Progenitor cell of endocrine pancreas (in vitro differentiated cells): ENCODE measurements around the gene SCAMP1. TPM values are rescaled to one million over a fixed set of nuclear protein-coding genes. Genes with fewer than 3 reads are reported as not detected.

ENCODE experiments used
- DNase-seq: peaks from one replicate; pipeline ENCODE4 v3.0.0; 2021; ENCODE audit warnings: low spot score; ENCODE audit not compliant: unreplicated experiment
- H3K27ac Mint-ChIP-seq: 2 replicates; pipeline ENCODE4 v1.8.0; 2021; ENCODE audit warnings: mild to moderate bottlenecking, moderate library complexity, mixed read lengths
- H3K27me3 Mint-ChIP-seq: 2 replicates; pipeline ENCODE4 v1.8.0; 2021; ENCODE audit warnings: mixed read lengths
- H3K36me3 Mint-ChIP-seq: 2 replicates; pipeline ENCODE4 v1.8.0; 2022; ENCODE audit warnings: mixed read lengths; ENCODE audit not compliant: insufficient read depth
- H3K4me1 Mint-ChIP-seq: 2 replicates; pipeline ENCODE4 v1.8.0; 2021; ENCODE audit warnings: low read depth, mixed read lengths
- H3K4me3 Mint-ChIP-seq: 2 replicates; pipeline ENCODE4 v1.8.0; 2021; ENCODE audit warnings: low read depth, mild to moderate bottlenecking, moderate library complexity, mixed read lengths
- H3K9me3 Mint-ChIP-seq: 2 replicates; pipeline ENCODE4 v1.8.0; 2021; ENCODE audit warnings: low read depth, mixed read lengths
- total RNA-seq: library from RNA; stranded (reverse); gene quantifications from 2 replicates; pipeline ENCODE4 v1.2.1, GENCODE V29; 2021
- TF ChIP-seq, protein P1 (sequence below): fragments of 200-600 bp; sonication (generic); IDR thresholded peaks from one replicate; pipeline ENCODE4 v1.5.0; 2021; ENCODE audit warnings: antibody characterized with exemption, mild to moderate bottlenecking; ENCODE audit not compliant: unreplicated experiment

Gene SCAMP1
- total RNA-seq, 1 donor from 2014 or later = 43.5 TPM

DNA sequence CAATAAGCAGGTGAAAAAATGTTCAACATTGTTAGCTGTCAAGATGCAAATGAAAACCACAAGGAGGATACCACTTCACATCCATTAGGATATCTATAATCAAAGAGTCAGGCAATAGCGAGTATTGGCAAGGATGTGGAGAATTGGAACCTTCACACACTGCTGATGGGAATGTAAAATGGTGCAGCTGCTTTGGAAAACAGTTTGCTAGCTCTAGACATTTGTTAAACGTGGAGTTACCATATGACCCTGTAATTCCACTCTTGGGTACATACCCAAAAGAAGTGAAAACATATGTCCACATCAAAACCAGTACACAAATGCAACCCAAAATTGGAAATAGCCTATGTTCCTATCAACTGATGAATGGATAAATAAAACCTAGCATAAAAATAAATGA is 37.4 kb downstream of the SCAMP1 start:
- Mint-ChIP-seq H3K9me3 (peaks cover 9% of the 10 kb centered on the region), H3K27me3 (no peaks in the 10 kb centered on the region), H3K4me1 (peaks cover 2% of the 10 kb centered on the region), H3K27ac (no peak overlapping the region), H3K36me3 (peaks cover 13% of the 10 kb centered on the region), H3K4me3 (no peak overlapping the region)
- TF ChIP-seq, protein P1, sequence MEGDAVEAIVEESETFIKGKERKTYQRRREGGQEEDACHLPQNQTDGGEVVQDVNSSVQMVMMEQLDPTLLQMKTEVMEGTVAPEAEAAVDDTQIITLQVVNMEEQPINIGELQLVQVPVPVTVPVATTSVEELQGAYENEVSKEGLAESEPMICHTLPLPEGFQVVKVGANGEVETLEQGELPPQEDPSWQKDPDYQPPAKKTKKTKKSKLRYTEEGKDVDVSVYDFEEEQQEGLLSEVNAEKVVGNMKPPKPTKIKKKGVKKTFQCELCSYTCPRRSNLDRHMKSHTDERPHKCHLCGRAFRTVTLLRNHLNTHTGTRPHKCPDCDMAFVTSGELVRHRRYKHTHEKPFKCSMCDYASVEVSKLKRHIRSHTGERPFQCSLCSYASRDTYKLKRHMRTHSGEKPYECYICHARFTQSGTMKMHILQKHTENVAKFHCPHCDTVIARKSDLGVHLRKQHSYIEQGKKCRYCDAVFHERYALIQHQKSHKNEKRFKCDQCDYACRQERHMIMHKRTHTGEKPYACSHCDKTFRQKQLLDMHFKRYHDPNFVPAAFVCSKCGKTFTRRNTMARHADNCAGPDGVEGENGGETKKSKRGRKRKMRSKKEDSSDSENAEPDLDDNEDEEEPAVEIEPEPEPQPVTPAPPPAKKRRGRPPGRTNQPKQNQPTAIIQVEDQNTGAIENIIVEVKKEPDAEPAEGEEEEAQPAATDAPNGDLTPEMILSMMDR = no peak
- no peak for DNase-seq

DNA sequence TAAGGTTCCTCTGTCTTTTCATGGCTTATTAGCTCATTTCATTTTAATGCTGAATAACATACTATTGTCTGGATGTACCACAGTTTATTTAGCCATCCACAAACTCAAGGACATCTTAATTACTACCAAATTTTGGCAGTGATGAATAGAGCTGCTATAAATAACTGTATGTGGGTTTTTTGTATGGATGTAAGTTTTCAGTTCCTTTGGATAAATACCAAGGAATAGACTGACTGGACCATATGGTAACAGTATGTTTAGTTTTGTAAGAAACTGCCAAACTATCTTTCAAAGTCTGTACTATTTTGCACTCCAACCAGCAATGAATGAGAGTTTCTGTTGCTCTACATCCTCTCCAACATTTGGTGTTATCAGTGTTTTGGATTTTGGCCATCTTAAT is 38.7 kb downstream of the SCAMP1 start:
- Mint-ChIP-seq H3K9me3 (peaks cover 9% of the 10 kb centered on the region), H3K4me3 (no peak overlapping the region), H3K4me1 (peaks cover 2% of the 10 kb centered on the region), H3K36me3 (peaks cover 12% of the 10 kb centered on the region), H3K27me3 (no peaks in the 10 kb centered on the region), H3K27ac (no peak overlapping the region)
- TF ChIP-seq, protein P1 = no peak
- no peak for DNase-seq

DNA sequence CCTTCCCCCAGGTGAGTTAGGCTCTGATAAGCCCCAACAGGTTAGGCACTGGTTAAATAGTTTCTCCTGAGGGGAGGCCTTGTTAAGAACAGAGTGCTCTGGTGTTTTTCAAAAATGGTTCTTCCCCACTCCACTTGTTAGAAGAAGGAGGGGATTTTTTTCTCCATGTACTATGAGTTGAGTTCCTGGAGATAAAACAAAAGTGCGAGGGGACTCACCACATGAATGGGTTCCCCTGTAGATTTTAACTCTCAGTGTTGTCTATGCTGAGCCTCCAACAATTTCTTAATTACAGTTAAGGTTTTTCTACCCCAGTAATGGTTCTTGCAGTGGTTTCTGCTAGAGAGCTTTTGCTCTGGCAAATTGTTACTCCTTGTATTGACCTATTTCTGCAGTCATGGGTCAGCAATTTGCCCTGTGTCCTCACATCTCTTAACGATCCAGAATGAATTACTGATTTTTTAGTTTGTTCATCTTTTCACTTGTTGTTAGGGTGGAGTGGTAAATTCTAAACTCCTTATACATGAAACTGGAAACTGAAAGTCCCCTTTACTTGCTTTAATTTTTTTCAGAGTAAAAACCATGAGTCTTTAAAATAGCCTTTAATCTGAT is 44.4 kb downstream of the SCAMP1 start:
- peak overlapping the region; percentile 31 for H3K27ac Mint-ChIP-seq
- no peak overlapping the region for H3K4me3 Mint-ChIP-seq
- H3K9me3 Mint-ChIP-seq = peaks cover 8% of the 10 kb centered on the region
- H3K4me1 Mint-ChIP-seq = peaks cover 19% of the 10 kb centered on the region
- peaks cover 8% of the 10 kb centered on the region for H3K36me3 Mint-ChIP-seq
- no peak for DNase-seq
- H3K27me3 Mint-ChIP-seq = no peaks in the 10 kb centered on the region
- TF ChIP-seq, protein P1 = no peak

DNA sequence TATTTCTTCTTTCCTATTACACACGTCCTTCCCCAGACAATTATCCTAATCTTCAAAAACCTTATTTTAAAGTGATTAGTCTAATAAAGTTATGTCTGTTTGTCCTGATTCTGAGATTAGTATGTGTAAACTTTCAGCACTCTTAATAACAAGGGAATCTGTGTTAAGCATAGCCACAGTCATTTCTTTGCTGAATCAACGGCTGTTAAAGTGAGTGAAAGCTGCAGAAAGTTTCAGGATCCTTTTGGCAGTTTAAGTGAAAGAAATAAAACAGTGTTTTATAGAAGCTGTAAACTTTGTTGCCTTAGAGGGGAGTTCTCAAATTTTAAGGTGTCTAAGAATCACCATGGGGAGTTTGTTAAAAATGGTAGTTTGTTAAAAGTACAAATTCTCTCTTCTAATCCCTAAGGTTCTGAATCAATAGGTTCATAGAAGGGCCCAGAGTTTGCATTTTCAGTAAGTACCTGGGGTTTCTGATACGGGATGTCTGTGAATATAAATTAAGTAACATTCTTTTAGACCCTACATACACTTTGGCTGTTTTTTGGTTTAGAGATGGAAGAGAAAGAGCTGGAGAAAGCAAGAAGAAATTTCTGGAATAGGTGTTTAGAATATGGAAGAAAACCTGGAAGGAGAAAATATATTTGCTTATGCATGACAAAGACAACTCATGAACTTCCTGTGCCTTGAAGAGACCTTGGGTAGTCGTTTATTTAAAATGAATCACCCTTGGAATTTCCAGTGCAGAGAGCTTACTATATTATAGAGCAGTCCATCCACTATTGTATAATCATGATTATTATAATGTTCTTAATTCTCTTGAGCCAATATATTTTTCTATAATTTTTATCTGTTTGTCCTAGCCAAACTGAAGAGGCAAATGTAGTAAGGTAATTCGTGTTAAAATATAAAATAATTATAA is 45.7 kb downstream of the SCAMP1 start:
- H3K4me1 Mint-ChIP-seq = peaks cover 24% of the 10 kb centered on the region
- H3K27me3 Mint-ChIP-seq = no peaks in the 10 kb centered on the region
- no peak overlapping the region for H3K4me3 Mint-ChIP-seq
- TF ChIP-seq, protein P1 = no peak
- H3K9me3 Mint-ChIP-seq = peaks cover 19% of the 10 kb centered on the region
- no peak overlapping the region for H3K27ac Mint-ChIP-seq
- DNase-seq = no peak
- peaks cover 15% of the 10 kb centered on the region for H3K36me3 Mint-ChIP-seq

DNA sequence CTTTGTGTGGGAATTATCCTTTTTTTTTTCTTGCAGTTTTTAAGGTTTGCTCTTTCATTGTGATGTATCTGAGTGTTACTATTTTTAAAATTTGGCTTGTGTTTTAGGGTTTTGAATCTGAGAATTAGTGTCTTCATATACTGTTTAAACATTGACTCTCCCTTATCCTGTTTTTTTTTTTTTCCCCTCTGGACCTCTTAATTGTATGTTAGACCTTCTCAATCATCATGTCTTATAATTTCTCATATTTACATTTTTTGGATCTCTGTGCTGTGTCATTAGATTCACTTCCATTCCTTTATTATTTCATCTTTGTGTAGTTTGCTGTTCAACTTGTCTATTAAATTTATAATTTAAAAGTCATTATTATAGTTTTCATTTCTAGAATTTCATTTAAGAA is 47.0 kb downstream of the SCAMP1 start:
- Mint-ChIP-seq H3K9me3 (peaks cover 17% of the 10 kb centered on the region), H3K36me3 (peaks cover 15% of the 10 kb centered on the region), H3K4me1 (peaks cover 25% of the 10 kb centered on the region), H3K27ac (no peak overlapping the region), H3K4me3 (no peak overlapping the region), H3K27me3 (no peaks in the 10 kb centered on the region)
- TF ChIP-seq, protein P1 = no peak
- no peak for DNase-seq
